Cardiac muscle cell (in vitro differentiated cells and primary cell): Measurements from ENCODE around the gene TRIM21. TPM values are rescaled to one million over a fixed set of nuclear protein-coding genes. Genes with fewer than 3 reads are reported as not detected.
"Not testable (repeated sequence)": the region's sequence is repeated elsewhere in the genome, so short reads cannot be mapped to it uniquely, and the experiment has no call there.

ENCODE experiments used
- DNase-seq, 2 donors: peaks; one replicate each; pipeline versions ENCODE4 v3.0.0 to v3.0.0-alpha.2; 2010 to 2017; ENCODE audit warnings: low read depth in 1 of 2, low spot score in 1 of 2
- H3K27ac ChIP-seq: fragments of 200-600 bp; sonication (generic); 2 replicates; pipeline ENCODE4 v1.5.1; 2016
- H3K27me3 ChIP-seq: fragments of 200-600 bp; sonication (generic); 2 replicates; pipeline ENCODE4 v1.6.0; 2016; ENCODE audit warnings: control low read depth
- H3K36me3 ChIP-seq: fragments of 200-600 bp; sonication (generic); 2 replicates; pipeline ENCODE4 v1.5.1; 2016; ENCODE audit warnings: control low read depth
- H3K4me1 ChIP-seq: fragments of 200-600 bp; sonication (generic); 2 replicates; pipeline ENCODE4 v1.8.1; 2017; ENCODE audit warnings: low read depth, mild to moderate bottlenecking, mixed run types
- H3K4me3 ChIP-seq: fragments of 200-600 bp; sonication (generic); 2 replicates; pipeline ENCODE4 v1.5.1; 2016; ENCODE audit warnings: mild to moderate bottlenecking
- H3K9me3 ChIP-seq: fragments of 200-600 bp; sonication (generic); 2 replicates; pipeline ENCODE4 v1.5.1; 2017; ENCODE audit warnings: low read depth, mild to moderate bottlenecking, control low read depth
- polyA plus RNA-seq: library from polyadenylated mRNA; unstranded; fragments of >200 nt; fragmentation: Nextera tagmentation; extraction: Ambion mirVana; gene quantifications from 2 replicates; pipeline ENCODE4 v1.2.1, GENCODE V29; 2016
- total RNA-seq: library from RNA; depleted of rRNA; stranded (reverse); fragments of >200 nt; gene quantifications from 2 replicates; pipeline ENCODE4 v1.2.3, GENCODE V29; 2016
- TF ChIP-seq, protein P1 (sequence below): IDR thresholded peaks from 2 replicates; pipeline ENCODE4 v1.5.1; 2012; ENCODE audit warnings: low read depth, mild to moderate bottlenecking, low read length

Gene TRIM21
- total and polyA plus RNA-seq, 2 experiments from 2014 or later = 4.5 to 6.2 TPM

DNA sequence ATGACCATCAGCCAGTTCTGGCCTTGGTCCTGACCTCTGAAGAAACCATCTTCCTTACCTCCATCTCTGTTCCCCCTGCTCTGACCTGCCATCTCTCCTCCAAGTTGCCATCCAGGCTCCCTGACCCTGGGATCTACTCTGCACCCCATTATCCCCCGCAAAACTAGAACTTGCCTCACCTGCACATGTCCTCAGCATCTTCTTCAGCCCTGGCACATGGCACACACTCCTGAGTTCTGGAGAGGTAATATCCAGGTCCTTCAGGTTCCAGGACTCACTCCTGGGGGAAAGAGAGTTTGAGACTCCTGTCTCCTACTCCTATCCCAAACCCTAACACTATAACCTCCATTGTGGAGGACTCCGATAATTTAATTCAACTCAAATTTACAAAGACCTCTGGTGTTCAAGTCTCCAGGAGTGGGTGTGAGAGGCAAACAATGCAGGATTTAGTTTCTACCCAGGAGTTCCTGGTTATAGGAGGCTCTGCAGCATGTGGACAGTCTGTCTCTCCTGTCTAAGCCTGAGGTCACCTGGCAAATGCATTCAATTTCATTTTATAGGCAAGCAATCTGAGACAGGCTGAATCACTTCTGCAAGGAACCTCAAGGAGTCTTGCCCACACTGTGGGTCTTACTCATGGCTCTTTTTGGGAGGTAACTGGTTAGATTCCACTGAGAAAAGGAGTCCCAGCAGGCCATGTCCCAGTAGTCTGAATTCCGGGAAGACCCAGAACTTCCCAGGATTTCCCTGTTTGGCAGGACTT, 7.3 kb downstream of the TRIM21 start:
- DNase-seq = no peak
- Histone ChIP-seq H3K4me1 (no peaks in the 10 kb centered on the region), H3K9me3 (no peaks in the 10 kb centered on the region), H3K27ac (no peak overlapping the region), H3K27me3 (no peaks in the 10 kb centered on the region), H3K4me3 (no peak overlapping the region), H3K36me3 (no peaks in the 10 kb centered on the region)
- TF ChIP-seq, protein P1, sequence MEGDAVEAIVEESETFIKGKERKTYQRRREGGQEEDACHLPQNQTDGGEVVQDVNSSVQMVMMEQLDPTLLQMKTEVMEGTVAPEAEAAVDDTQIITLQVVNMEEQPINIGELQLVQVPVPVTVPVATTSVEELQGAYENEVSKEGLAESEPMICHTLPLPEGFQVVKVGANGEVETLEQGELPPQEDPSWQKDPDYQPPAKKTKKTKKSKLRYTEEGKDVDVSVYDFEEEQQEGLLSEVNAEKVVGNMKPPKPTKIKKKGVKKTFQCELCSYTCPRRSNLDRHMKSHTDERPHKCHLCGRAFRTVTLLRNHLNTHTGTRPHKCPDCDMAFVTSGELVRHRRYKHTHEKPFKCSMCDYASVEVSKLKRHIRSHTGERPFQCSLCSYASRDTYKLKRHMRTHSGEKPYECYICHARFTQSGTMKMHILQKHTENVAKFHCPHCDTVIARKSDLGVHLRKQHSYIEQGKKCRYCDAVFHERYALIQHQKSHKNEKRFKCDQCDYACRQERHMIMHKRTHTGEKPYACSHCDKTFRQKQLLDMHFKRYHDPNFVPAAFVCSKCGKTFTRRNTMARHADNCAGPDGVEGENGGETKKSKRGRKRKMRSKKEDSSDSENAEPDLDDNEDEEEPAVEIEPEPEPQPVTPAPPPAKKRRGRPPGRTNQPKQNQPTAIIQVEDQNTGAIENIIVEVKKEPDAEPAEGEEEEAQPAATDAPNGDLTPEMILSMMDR = no peak

GRCh38 chr11:4381901-4382300, 11.6 kb downstream of the TRIM21 start:
- Histone ChIP-seq H3K4me3 (no peak overlapping the region), H3K27ac (no peak overlapping the region), H3K9me3 (no peaks in the 10 kb centered on the region), H3K27me3 (no peaks in the 10 kb centered on the region), H3K4me1 (no peaks in the 10 kb centered on the region), H3K36me3 (no peaks in the 10 kb centered on the region)
- TF ChIP-seq, protein P1 = no peak
- no peak for DNase-seq

DNA sequence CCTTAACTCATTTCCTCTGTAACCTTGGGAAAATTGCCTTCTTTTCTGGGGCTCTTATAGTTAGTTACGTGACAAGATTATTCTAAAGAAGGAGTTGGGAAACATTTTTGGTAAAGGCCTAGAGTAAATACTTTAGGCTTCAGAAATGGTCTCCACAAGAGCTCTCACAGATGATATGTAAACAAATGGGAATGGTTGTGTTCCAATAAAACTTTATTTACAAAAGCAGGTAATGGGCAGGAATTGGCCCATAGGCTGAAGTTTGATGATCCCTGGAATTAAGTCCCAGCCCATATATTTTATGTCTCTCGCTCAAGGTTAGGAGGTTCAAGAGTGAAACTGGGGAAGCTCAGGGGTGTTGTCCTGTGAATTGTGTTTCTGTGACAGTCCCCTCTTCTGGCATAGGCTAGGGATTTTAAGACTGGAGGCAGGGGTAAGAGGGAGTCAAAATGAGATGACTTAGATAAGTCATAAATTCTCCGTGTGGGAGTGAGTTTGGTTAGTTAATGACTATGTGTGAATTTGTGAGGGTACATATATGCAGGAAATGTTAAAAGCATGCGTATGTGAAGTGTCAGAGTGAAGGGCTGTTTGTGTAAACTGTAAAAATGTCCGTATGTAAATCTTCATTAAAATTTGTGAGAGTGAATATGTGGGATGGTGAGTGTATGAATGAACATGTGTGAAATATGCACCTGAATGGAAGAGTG, 17.9 kb downstream of the TRIM21 start:
- Histone ChIP-seq H3K27me3 (no peaks in the 10 kb centered on the region), H3K4me1 (no peaks in the 10 kb centered on the region), H3K36me3 (no peaks in the 10 kb centered on the region), H3K27ac (no peak overlapping the region), H3K4me3 (no peak overlapping the region), H3K9me3 (no peaks in the 10 kb centered on the region)
- DNase-seq = no peak
- TF ChIP-seq, protein P1 = no peak

DNA sequence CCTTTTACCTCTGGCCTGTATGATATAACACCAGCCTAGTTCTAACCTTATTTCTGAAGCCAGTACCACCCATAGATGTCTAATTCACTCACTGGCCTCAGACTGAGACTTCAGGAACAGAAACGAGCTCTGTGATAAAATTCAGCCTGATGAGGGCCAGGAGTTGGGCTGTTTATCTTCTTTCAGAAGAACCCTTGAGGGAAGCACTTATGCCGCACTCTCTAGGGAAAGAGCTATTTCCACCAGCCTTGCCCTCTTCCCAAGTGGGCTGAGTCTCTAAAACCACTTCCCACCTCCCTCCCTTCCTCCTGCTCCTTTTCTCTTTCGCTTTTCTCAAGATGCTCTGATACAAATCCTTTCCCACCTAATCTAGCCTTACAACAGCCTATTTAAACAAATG, 23.3 kb downstream of the TRIM21 start:
- H3K27ac ChIP-seq = no peak overlapping the region
- no peaks in the 10 kb centered on the region for H3K27me3 ChIP-seq
- H3K4me3 ChIP-seq = no peak overlapping the region
- no peaks in the 10 kb centered on the region for H3K4me1 ChIP-seq
- no peak for DNase-seq
- H3K9me3 ChIP-seq = peaks cover 5% of the 10 kb centered on the region
- TF ChIP-seq, protein P1 = no peak
- no peaks in the 10 kb centered on the region for H3K36me3 ChIP-seq

DNA sequence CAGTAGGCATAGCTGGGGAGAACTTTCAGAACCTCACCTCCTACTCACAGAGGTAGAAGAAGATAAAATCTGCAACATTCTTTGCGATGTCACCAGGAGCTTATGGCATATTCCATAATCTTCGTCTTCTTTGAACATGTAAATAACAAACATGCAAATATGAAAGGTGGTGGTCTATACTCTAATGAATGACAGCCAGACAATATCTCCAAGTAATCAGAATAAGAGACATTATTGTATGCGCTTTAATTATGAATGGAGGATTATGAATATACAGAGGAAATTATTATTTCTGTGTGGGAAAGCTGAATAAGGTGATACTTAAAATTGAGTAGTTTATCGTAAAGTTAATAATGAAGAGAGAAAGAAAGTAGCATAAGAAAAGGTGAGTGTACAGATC, 25.2 kb downstream of the TRIM21 start, which contains the start of gene OR52B4:
Gene OR52B4, minus strand, starts transcription at position 101 of the 400 bp plus-strand sequence. Its CDS starts 91 bp downstream, at position 10.
- DNase-seq = no peak
- Histone ChIP-seq H3K36me3 (no peaks in the 10 kb centered on the region), H3K4me3 (no peak within 1 kb of the TSS), H3K4me1 (no peaks in the 10 kb centered on the region), H3K9me3 (peaks cover 5% of the 10 kb centered on the region), H3K27ac (no peak within 1 kb of the TSS), H3K27me3 (no peaks in the 10 kb centered on the region)
- TF ChIP-seq, protein P1 = no peak

- not testable (repeated sequence) for H3K27me3 ChIP-seq, H3K36me3 ChIP-seq, H3K9me3 ChIP-seq, H3K27ac ChIP-seq, H3K4me3 ChIP-seq, DNase-seq, H3K4me1 ChIP-seq
These were observed 45.4 kb downstream of the TRIM21 start for GRCh38 chr11:4348142-4348541.

DNA sequence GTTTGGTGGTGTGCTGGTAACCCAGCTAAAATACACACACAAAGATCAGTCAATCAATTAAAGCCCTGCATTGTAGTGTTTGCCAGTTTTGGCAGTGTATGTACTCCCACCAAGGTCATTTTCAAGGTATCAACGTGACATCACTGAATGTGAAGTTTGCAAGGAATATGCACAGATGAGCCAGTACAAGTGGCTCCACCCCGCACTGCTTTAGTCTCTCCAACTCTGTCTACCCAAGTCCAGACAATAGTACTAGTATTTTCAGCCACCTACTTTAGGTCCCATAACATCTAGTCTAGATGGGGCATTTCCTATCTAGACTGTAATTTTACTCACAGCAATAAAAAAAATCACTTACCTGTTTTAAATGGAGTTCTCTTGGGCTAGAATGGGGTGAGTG, 48.1 kb downstream of the TRIM21 start:
- H3K4me3 ChIP-seq, DNase-seq, H3K27me3 ChIP-seq, H3K4me1 ChIP-seq, H3K36me3 ChIP-seq, H3K9me3 ChIP-seq, H3K27ac ChIP-seq: not testable (repeated sequence)
